ENCODE data around the gene TOR1AIP2. TPM values are rescaled to one million over a fixed set of nuclear protein-coding genes. Genes with fewer than 3 reads are reported as not detected.

Gene TOR1AIP2
- total RNA-seq, 2 donors from 2014 or later = 36.4 to 79.1 TPM

DNA sequence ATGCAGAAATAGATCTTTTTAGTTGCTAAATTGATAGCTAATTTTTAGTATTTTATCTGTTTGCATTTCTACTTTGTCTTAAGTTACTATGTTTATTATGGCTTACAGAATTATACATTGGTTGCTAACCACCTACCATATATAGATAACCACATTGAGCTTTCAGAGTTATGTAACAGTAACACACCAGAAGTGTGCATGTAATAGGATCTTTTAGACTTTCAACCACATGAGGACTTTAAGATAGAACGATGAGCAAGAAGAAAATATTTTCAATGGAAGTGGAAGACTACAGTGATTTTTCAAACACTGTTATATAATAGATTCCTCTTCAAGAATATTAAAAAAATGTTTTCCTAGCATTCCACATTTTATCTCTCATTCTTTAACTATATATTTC is 33.3 kb upstream of the TOR1AIP2 start:
- Histone ChIP-seq H3K9me3 (no peaks in the 10 kb centered on the region), H3K4me3 (no peak overlapping the region), H3K27ac (no peak overlapping the region), H3K4me1 (replicated peaks) (no peaks in the 10 kb centered on the region), H3K27me3 (replicated peaks; ENCODE audit: insufficient read depth) (no peaks in the 10 kb centered on the region), H3K36me3 (peaks cover 0 to 4% of the 10 kb centered on the region in 2 donors)
- no peak for DNase-seq (ENCODE audit: low spot score)
- WGBS = 67% methylated on average over 1 of the region's 1 CpG
- TF ChIP-seq POLR2A (IDR thresholded peaks at IDR 0.05) (no peak), CTCF (IDR thresholded peaks at IDR 0.05) (no peak)
- intact Hi-C loops (cut with DNase I) = no loop called here

- no peaks in the 10 kb centered on the region for H3K4me1 ChIP-seq (replicated peaks)
These were observed 12.0 kb upstream of the TOR1AIP2 start for GRCh38 chr1:179889589-179889988.

GRCh38 chr1:179888071-179888470 is 10.5 kb upstream of the TOR1AIP2 start:
- no peaks in the 10 kb centered on the region for H3K9me3 ChIP-seq
- peaks cover 0 to 2% of the 10 kb centered on the region in 2 donors for H3K36me3 ChIP-seq
- no peak overlapping the region for H3K4me3 ChIP-seq
- no peaks in the 10 kb centered on the region for H3K27me3 ChIP-seq (replicated peaks; ENCODE audit: insufficient read depth)
- intact Hi-C loops (cut with DNase I) = no loop called here
- WGBS = 61% methylated on average over 2 of the region's 2 CpGs
- no peak for DNase-seq (ENCODE audit: low spot score)
- H3K27ac ChIP-seq = no peak overlapping the region
- TF ChIP-seq CTCF (IDR thresholded peaks at IDR 0.05) (no peak), POLR2A (IDR thresholded peaks at IDR 0.05) (no peak), POLR2AphosphoS5 (IDR thresholded peaks at IDR 0.05) (no peak)
- H3K4me1 ChIP-seq (replicated peaks) = no peaks in the 10 kb centered on the region

More at GRCh38 chr1:179889589-179889988, 12.0 kb upstream of the TOR1AIP2 start:
- Histone ChIP-seq H3K9me3 (no peaks in the 10 kb centered on the region), H3K36me3 (peaks cover 0 to 2% of the 10 kb centered on the region in 2 donors), H3K27ac (no peak overlapping the region), H3K4me3 (no peak overlapping the region), H3K27me3 (replicated peaks; ENCODE audit: insufficient read depth) (no peaks in the 10 kb centered on the region)
- no peak for DNase-seq (ENCODE audit: low spot score)
- no peak for TF ChIP-seq POLR2AphosphoS5 (IDR thresholded peaks at IDR 0.05)
- no peak for TF ChIP-seq CTCF (IDR thresholded peaks at IDR 0.05)
- TF ChIP-seq POLR2A (IDR thresholded peaks at IDR 0.05) = no peak
- WGBS = 79% methylated on average over 4 of the region's 4 CpGs
- intact Hi-C loops (cut with DNase I) = no loop called here

GRCh38 chr1:179883745-179884138 is 6.1 kb upstream of the TOR1AIP2 start:
- TF ChIP-seq POLR2AphosphoS5 (IDR thresholded peaks at IDR 0.05) (no peak), POLR2A (IDR thresholded peaks at IDR 0.05) (no peak), CTCF (IDR thresholded peaks at IDR 0.05) (no peak)
- no peaks in the 10 kb centered on the region for H3K9me3 ChIP-seq
- H3K27me3 ChIP-seq (replicated peaks; ENCODE audit: insufficient read depth) = no peaks in the 10 kb centered on the region
- intact Hi-C loops (cut with DNase I) = loop anchor here (5.0 kb wide), 1 partner anchor 289 kb away; no protein-coding TSS in a partner anchor
- H3K4me1 ChIP-seq (replicated peaks) = no peaks in the 10 kb centered on the region
- peak overlapping the region; percentile 72 to 79 for H3K4me3 ChIP-seq
- DNase-seq (ENCODE audit: low spot score) = no peak
- H3K36me3 ChIP-seq = no peaks in the 10 kb centered on the region
- peak overlapping the region in 1 of 2 donors; percentile 99 for H3K27ac ChIP-seq
- 17% methylated on average over 4 of the region's 4 CpGs for WGBS

- under 1% methylated on average over 22 of the region's 26 CpGs for WGBS
- Histone ChIP-seq H3K9me3 (no peaks in the 10 kb centered on the region), H3K4me1 (replicated peaks) (no peaks in the 10 kb centered on the region), H3K27me3 (replicated peaks; ENCODE audit: insufficient read depth) (no peaks in the 10 kb centered on the region), H3K36me3 (no peaks in the 10 kb centered on the region), H3K4me3 (peak overlapping the region; percentile 72 to 79), H3K27ac (peak overlapping the region; percentile 99 to 100)
- TF ChIP-seq CTCF (IDR thresholded peaks at IDR 0.05) (no peak), POLR2A (IDR thresholded peaks at IDR 0.05) (no peak), POLR2AphosphoS5 (IDR thresholded peaks at IDR 0.05) (no peak)
- intact Hi-C loops (cut with DNase I) = loop anchor here (5.0 kb wide), 1 partner anchor 289 kb away; no protein-coding TSS in a partner anchor
- peak; percentile 9 for DNase-seq (ENCODE audit: low spot score)
These were observed 5.6 kb upstream of the TOR1AIP2 start for GRCh38 chr1:179883040-179883744.

Data from prostate gland (tissue), 2 donors.